WI38 (cell line): ENCODE data around the gene GRIK4.

ENCODE experiments used
- H3K4me3 ChIP-seq: 2 replicates; pipeline ENCODE4 v1.5.1; 2011; ENCODE audit warnings: low read depth, mild to moderate bottlenecking, control low read depth, low read length
- CTCF ChIP-seq: IDR thresholded peaks from 2 replicates; pipeline ENCODE4 v1.5.1; 2012; ENCODE audit warnings: low read depth, mild to moderate bottlenecking, control low read depth, low read length

GRIK4 gene

GRCh38 chr11:120522736-120523135 is 11.2 kb downstream of the GRIK4 start:
- H3K4me3 ChIP-seq = no peak overlapping the region
- no peak for TF ChIP-seq CTCF

- no peak for TF ChIP-seq CTCF
- H3K4me3 ChIP-seq = no peak overlapping the region
Measured at GRCh38 chr11:120523196-120523595, 11.6 kb downstream of the GRIK4 start.

GRCh38 chr11:120524536-120525085 is 13.1 kb downstream of the GRIK4 start:
- H3K4me3 ChIP-seq = no peak overlapping the region
- TF ChIP-seq CTCF = no peak

GRCh38 chr11:120525261-120526171 is 14.0 kb downstream of the GRIK4 start:
- H3K4me3 ChIP-seq = no peak overlapping the region
- TF ChIP-seq CTCF = no peak

GRCh38 chr11:120526241-120526640 is 14.7 kb downstream of the GRIK4 start:
- no peak overlapping the region for H3K4me3 ChIP-seq
- TF ChIP-seq CTCF = no peak

- TF ChIP-seq CTCF = 0 out of 2 replicates have a peak, but pooled peaks have one; percentile 11
- H3K4me3 ChIP-seq = no peak overlapping the region
Measured at GRCh38 chr11:120527111-120527761, 15.7 kb downstream of the GRIK4 start.

GRCh38 chr11:120528749-120529148 is 17.2 kb downstream of the GRIK4 start:
- no peak overlapping the region for H3K4me3 ChIP-seq
- TF ChIP-seq CTCF = no peak
